OCI-LY7 (cell line): ENCODE results near the gene CCDC9B. TPM values are rescaled to one million over a fixed set of nuclear protein-coding genes. Genes with fewer than 3 reads are reported as not detected.
A peak's percentile ranks its signal among the peaks of the same experiment; 100 is the strongest.

Experiments used
- BruUV-seq: library from RNA; stranded (reverse); fragments of 400-500 nt; replicated peaks from 2 replicates; lab custom pipeline; 2021; lab: Mats Ljungman, UMichigan
- CTCF ChIA-PET: fragments of 300-600 bp; sonication (Branson Sonifier 250); formaldehyde crosslinking; loops from one replicate; lab custom pipeline; 2022; ENCODE audit warnings: antibody characterized with exemption; ENCODE audit not compliant: unreplicated experiment; lab: Charles Lee
- POLR2A ChIA-PET: fragments of 300-600 bp; sonication (Branson Sonifier 250); formaldehyde crosslinking; loops from one replicate; lab custom pipeline; 2022; ENCODE audit warnings: antibody characterized with exemption; lab: Charles Lee
- DNase-seq: peaks from one replicate; pipeline ENCODE4 v3.0.0-alpha.2; 2015; ENCODE audit warnings: low spot score
- H2AFZ ChIP-seq: fragments of 200-600 bp; sonication (generic), shearing (Covaris generic); 2 replicates; pipeline ENCODE4 v1.6.1; 2014; ENCODE audit warnings: mild to moderate bottlenecking, antibody characterized with exemption, low read length, moderate library complexity
- H3K27ac ChIP-seq: fragments of 200-600 bp; sonication (generic); 2 replicates; pipeline ENCODE4 v1.5.1; 2014; ENCODE audit warnings: mixed run types, low read depth, mild to moderate bottlenecking, moderate library complexity, low read length, inconsistent platforms; ENCODE audit not compliant: poor library complexity, severe bottlenecking
- H3K36me3 ChIP-seq: fragments of 200-600 bp; sonication (generic); 2 replicates; pipeline ENCODE4 v1.6.1; 2014; ENCODE audit warnings: mild to moderate bottlenecking, antibody characterized with exemption, low read length, moderate library complexity, mixed read lengths; ENCODE audit not compliant: insufficient read depth
- H3K4me1 ChIP-seq: fragments of 200-600 bp; sonication (generic); 2 replicates; pipeline ENCODE4 v1.5.1; 2014; ENCODE audit warnings: mild to moderate bottlenecking, low read length; ENCODE audit not compliant: insufficient read depth, poor library complexity, severe bottlenecking
- H3K4me2 ChIP-seq: fragments of 200-600 bp; sonication (generic); 2 replicates; pipeline ENCODE4 v1.6.1; 2014; ENCODE audit warnings: mild to moderate bottlenecking, low read length
- H3K4me3 ChIP-seq: fragments of 200-600 bp; sonication (generic); 2 replicates; pipeline ENCODE4 v1.5.1; 2014; ENCODE audit warnings: mild to moderate bottlenecking, low read depth, low read length; ENCODE audit not compliant: poor library complexity, severe bottlenecking
- H3K79me2 ChIP-seq: fragments of 200-600 bp; sonication (generic); 2 replicates; pipeline ENCODE4 v1.6.1; 2016; ENCODE audit warnings: low read depth, mild to moderate bottlenecking, low read length, moderate library complexity, mixed read lengths; ENCODE audit not compliant: insufficient read depth
- H3K9me2 ChIP-seq: fragments of 200-600 bp; sonication (generic); 2 replicates; pipeline ENCODE4 v1.6.1; 2016; ENCODE audit warnings: mild to moderate bottlenecking, low read length, mixed read lengths; ENCODE audit not compliant: insufficient read depth
- H3K9me3 ChIP-seq: fragments of 200-600 bp; sonication (generic); 2 replicates; pipeline ENCODE4 v1.6.1; 2014; ENCODE audit warnings: mild to moderate bottlenecking, mixed run types, low read length, mixed read lengths
- H4K20me1 ChIP-seq: fragments of 200-600 bp; sonication (generic); 2 replicates; pipeline ENCODE4 v1.6.1; 2014; ENCODE audit warnings: mild to moderate bottlenecking, antibody characterized with exemption, low read length, moderate library complexity, mixed read lengths; ENCODE audit not compliant: insufficient read depth
- EZH2phosphoT487 ChIP-seq: fragments of 200-600 bp; sonication (generic); IDR thresholded peaks from 2 replicates; pipeline ENCODE4 v1.6.1; 2018; ENCODE audit warnings: low read depth, borderline replicate concordance, mild to moderate bottlenecking, mixed run types, antibody characterized with exemption, low read length, moderate library complexity, mixed read lengths
- intact Hi-C: fragments of 100-400 bp; cut with micrococcal nuclease; formaldehyde crosslinking; loops from one replicate; pipeline ENCODE4 v1.10.0; 2022; ENCODE audit not compliant: unreplicated experiment
- total RNA-seq, 2 experiments: library from RNA; depleted of rRNA in 1 of 2; stranded (reverse); fragments of >200 nt in 1 of 2; shearing (Covaris generic) in 1 of 2; gene quantifications; 2 replicates each; pipeline ENCODE4 v1.2.3, GENCODE V29; 2014 to 2022
- TF ChIP-seq, protein P1 (sequence below): fragments of 200-600 bp; sonication (generic); conservative IDR thresholded peaks from 2 replicates; pipeline ENCODE4 v1.5.1; 2014; ENCODE audit warnings: mild to moderate bottlenecking, antibody characterized with exemption, low read length, moderate library complexity, mixed read lengths

Gene CCDC9B
- total RNA-seq, 2 experiments from 2014 or later: 1.4 TPM; not detected in 1

DNA sequence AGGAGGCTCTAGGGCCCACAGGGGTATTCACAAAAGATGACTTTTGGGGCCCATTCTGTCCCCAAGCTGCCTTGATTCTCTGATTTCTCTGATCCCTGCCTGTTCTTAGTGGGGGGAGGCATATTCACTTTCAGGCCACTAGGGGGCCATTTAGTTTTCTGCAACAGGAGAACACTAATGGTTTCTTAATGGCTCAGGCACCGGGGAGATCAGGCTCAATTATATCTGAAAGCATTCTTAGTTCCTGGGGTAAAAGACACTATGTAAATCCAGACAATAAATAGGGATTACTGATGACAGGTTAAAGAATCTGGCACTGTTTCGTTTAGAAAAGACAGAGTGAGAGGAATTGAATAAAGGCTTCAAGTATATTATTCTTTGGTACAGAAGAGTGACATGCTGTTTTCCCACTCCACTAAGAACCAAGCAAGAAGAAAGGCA is 19.8 kb downstream of the CCDC9B start:
- no peak for TF ChIP-seq EZH2phosphoT487
- TF ChIP-seq, protein P1, sequence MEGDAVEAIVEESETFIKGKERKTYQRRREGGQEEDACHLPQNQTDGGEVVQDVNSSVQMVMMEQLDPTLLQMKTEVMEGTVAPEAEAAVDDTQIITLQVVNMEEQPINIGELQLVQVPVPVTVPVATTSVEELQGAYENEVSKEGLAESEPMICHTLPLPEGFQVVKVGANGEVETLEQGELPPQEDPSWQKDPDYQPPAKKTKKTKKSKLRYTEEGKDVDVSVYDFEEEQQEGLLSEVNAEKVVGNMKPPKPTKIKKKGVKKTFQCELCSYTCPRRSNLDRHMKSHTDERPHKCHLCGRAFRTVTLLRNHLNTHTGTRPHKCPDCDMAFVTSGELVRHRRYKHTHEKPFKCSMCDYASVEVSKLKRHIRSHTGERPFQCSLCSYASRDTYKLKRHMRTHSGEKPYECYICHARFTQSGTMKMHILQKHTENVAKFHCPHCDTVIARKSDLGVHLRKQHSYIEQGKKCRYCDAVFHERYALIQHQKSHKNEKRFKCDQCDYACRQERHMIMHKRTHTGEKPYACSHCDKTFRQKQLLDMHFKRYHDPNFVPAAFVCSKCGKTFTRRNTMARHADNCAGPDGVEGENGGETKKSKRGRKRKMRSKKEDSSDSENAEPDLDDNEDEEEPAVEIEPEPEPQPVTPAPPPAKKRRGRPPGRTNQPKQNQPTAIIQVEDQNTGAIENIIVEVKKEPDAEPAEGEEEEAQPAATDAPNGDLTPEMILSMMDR: peak; percentile 97
- H3K9me2 ChIP-seq: no peaks in the 10 kb centered on the region
- H3K4me2 ChIP-seq: no peak overlapping the region
- no peak overlapping the region for H3K27ac ChIP-seq
- H2AFZ ChIP-seq: no peak overlapping the region
- CTCF ChIA-PET: interaction anchor here (1.4 kb wide), 1 partner anchor 13 kb away, joined by 3 read pairs; no protein-coding TSS in a partner anchor
- DNase-seq: peak; percentile 79
- no peaks in the 10 kb centered on the region for H3K36me3 ChIP-seq
- no peaks in the 10 kb centered on the region for H3K79me2 ChIP-seq
- H3K9me3 ChIP-seq: no peaks in the 10 kb centered on the region
- peaks cover 6% of the 10 kb centered on the region for H3K4me1 ChIP-seq
- intact Hi-C loops: loop anchor here (1.0 to 5.0 kb wide), 3 partner anchors 17 to 539 kb away; partner anchors contain the start of gene FSIP1
- POLR2A ChIA-PET: no interaction called here
- BruUV-seq: no TSS peak
- no peak overlapping the region for H3K4me3 ChIP-seq
- no peaks in the 10 kb centered on the region for H4K20me1 ChIP-seq

DNA sequence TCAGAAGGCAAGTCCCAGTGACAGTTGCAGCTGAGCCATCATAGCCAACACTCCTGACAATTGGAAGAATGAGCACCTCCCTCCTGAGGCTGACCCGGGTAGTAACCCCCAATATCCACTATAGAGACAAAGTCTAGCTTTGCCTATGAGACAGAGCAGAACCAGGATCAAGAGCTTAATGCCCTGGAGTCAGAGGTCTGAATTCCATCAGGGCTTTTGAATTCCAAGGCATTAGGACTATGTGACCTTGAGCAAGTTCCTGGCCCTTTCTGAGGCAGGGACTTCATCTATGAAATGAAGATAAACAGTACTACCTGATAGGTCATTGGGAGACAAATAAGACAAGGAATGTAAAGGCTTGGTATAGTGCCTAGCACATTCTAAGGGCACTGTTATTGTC is 20.3 kb downstream of the CCDC9B start:
- Histone ChIP-seq H3K9me2 (no peaks in the 10 kb centered on the region), H2AFZ (no peak overlapping the region), H3K36me3 (no peaks in the 10 kb centered on the region), H3K27ac (no peak overlapping the region), H3K9me3 (no peaks in the 10 kb centered on the region), H3K4me3 (no peak overlapping the region), H3K4me2 (no peak overlapping the region), H3K4me1 (peaks cover 6% of the 10 kb centered on the region), H3K79me2 (no peaks in the 10 kb centered on the region), H4K20me1 (no peaks in the 10 kb centered on the region)
- no peak for DNase-seq
- ChIA-PET POLR2A (interaction anchor here (0.5 kb wide), 1 partner anchor 385 kb away, joined by 4 read pairs; no protein-coding TSS in a partner anchor), CTCF (interaction anchor here (0.8 to 1.4 kb wide), 2 partner anchors 14 to 18 kb away, joined by 3 to 5 read pairs; no protein-coding TSS in a partner anchor)
- BruUV-seq: no TSS peak
- no peak for TF ChIP-seq EZH2phosphoT487
- TF ChIP-seq, protein P1: no peak
- intact Hi-C loops: loop anchor here (5.0 kb wide), 2 partner anchors 268 to 538 kb away; partner anchors contain the start of gene FSIP1

DNA sequence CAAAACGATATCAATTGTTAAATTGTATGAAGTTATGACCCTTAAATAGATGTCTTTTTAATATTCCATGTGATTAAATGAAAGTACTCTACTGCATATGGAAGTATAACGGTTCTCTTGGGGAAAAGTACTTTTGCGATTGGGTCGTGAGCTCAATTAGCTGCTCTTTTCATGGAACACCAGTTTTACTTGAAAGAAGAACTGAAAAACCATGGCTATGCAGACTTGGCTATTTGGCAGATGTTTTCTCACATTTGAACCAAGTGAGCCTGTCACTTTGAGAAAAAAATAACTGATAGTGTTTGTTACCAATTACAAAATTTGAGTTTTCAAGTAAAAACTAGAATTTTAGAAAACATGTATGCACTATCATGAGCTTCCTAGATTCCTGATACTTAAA is 23.2 kb downstream of the CCDC9B start:
- Histone ChIP-seq H3K36me3 (no peaks in the 10 kb centered on the region), H3K9me3 (no peaks in the 10 kb centered on the region), H3K79me2 (no peaks in the 10 kb centered on the region), H3K27ac (no peak overlapping the region), H2AFZ (no peak overlapping the region), H3K4me3 (no peak overlapping the region), H3K4me2 (no peak overlapping the region), H3K4me1 (no peaks in the 10 kb centered on the region), H4K20me1 (no peaks in the 10 kb centered on the region), H3K9me2 (no peaks in the 10 kb centered on the region)
- DNase-seq: no peak
- ChIA-PET POLR2A (interaction anchor here (0.6 to 0.9 kb wide), 2 partner anchors 16 to 688 kb away, joined by 3 to 6 read pairs; no protein-coding TSS in a partner anchor), CTCF (no interaction called here)
- TF ChIP-seq, protein P1: no peak
- no peak for TF ChIP-seq EZH2phosphoT487
- BruUV-seq: no TSS peak
- intact Hi-C loops: no loop called here
